Fibroblast of the aortic adventitia (primary cell): Measurements from ENCODE around the gene SMC1B. TPM values are rescaled to one million over a fixed set of nuclear protein-coding genes. Genes with fewer than 3 reads are reported as not detected.
"Not testable (repeated sequence)": the region's sequence is repeated elsewhere in the genome, so short reads cannot be mapped to it uniquely, and the experiment has no call there.

Experiments used
- DNase-seq: peaks from one replicate; pipeline ENCODE4 v3.0.0-alpha.2; 2010; ENCODE audit warnings: low read depth
- H3K4me3 ChIP-seq: 2 replicates; pipeline ENCODE4 v1.5.1; 2011; ENCODE audit warnings: low read depth, mild to moderate bottlenecking, control low read depth, low read length, moderate library complexity
- total RNA-seq: library from RNA; depleted of rRNA; stranded (reverse); fragments of >200 nt; gene quantifications from 2 replicates; pipeline ENCODE4 v1.2.3, GENCODE V29; 2012; ENCODE audit warnings: low replicate concordance
- TF ChIP-seq, protein P1 (sequence below): IDR thresholded peaks from 2 replicates; pipeline ENCODE4 v1.5.1; 2011; ENCODE audit warnings: mild to moderate bottlenecking, low read length, control low read depth, inconsistent platforms; ENCODE audit not compliant: insufficient read depth

The SMC1B gene
- total RNA-seq, 1 donor: 0.09 TPM

GRCh38 chr22:45295492-45295891, 117.9 kb downstream of the SMC1B start:
- TF ChIP-seq, protein P1, sequence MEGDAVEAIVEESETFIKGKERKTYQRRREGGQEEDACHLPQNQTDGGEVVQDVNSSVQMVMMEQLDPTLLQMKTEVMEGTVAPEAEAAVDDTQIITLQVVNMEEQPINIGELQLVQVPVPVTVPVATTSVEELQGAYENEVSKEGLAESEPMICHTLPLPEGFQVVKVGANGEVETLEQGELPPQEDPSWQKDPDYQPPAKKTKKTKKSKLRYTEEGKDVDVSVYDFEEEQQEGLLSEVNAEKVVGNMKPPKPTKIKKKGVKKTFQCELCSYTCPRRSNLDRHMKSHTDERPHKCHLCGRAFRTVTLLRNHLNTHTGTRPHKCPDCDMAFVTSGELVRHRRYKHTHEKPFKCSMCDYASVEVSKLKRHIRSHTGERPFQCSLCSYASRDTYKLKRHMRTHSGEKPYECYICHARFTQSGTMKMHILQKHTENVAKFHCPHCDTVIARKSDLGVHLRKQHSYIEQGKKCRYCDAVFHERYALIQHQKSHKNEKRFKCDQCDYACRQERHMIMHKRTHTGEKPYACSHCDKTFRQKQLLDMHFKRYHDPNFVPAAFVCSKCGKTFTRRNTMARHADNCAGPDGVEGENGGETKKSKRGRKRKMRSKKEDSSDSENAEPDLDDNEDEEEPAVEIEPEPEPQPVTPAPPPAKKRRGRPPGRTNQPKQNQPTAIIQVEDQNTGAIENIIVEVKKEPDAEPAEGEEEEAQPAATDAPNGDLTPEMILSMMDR: no peak
- H3K4me3 ChIP-seq: no peak overlapping the region
- no peak for DNase-seq

DNA sequence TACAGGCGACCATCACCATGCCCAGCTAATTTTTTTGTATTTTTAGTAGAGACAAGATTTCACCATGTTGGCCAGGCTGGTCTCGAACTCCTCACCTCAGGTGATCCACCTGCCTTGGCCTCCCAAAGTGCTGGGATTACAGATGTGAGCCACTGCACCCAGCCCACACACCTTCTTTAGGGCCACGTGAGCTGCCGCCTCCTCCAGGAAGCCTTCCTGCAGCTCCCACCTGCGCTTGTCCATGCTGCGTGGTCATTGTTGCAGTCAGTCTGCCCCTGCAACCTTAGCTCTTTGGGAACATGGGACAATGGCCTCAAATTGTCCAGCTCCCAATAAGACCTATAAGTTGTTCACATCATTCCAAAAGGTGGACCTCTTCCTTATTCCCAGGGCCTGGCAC, 118.4 kb downstream of the SMC1B start:
- not testable (repeated sequence) for H3K4me3 ChIP-seq, DNase-seq

Other genes with a start within 250 kb of the SMC1B start
- 61.6 and 109 TPM in 2 replicates for gene NUP50, start 249.7 kb downstream of the SMC1B start, total RNA-seq
- gene KIAA0930, start 172.7 kb downstream of the SMC1B start, total RNA-seq: 36.2 and 36.4 TPM in 2 replicates
- not detected in 2 replicates for gene UPK3A, start 128.7 kb downstream of the SMC1B start, total RNA-seq
- gene FAM118A, start 103.7 kb downstream of the SMC1B start, total RNA-seq: 18.4 and 78.0 TPM in 2 replicates
- 5.7 TPM in 1 of 2 replicates, not detected in the other for gene RIBC2, start 94 bp upstream of the SMC1B start, total RNA-seq
- 335 and 561 TPM in 2 replicates for gene FBLN1, start 89.3 kb upstream of the SMC1B start, total RNA-seq